Measurements from ENCODE around the gene SIX2.

GRCh38 chr2:44994377-44994776 is 14.9 kb downstream of the SIX2 start:
- TF ChIP-seq EZH2 (IDR thresholded peaks at IDR 0.05; ENCODE audit: insufficient read depth, low read length) (no peak), CTCF (IDR thresholded peaks at IDR 0.05; ENCODE audit: insufficient read depth, low read depth, low read length) (no peak)
